HepG2 (cell line): Measurements from ENCODE around the gene SPATA12. TPM values are rescaled to one million over a fixed set of nuclear protein-coding genes. Genes with fewer than 3 reads are reported as not detected.

Source experiments
- ATAC-seq: fragments of 200-7000 bp; cut with Tn5 transposase; 3 replicates; pipeline ENCODE4 v1.9.1; 2020; ENCODE audit warnings: mild to moderate bottlenecking, moderate library complexity
- BruUV-seq: library from RNA; stranded (reverse); fragments of 400-500 nt; replicated peaks from 2 replicates; lab custom pipeline; 2021; lab: Mats Ljungman, UMichigan
- CTCF ChIA-PET: fragments of 300-600 bp; formaldehyde crosslinking; extraction: SDS; loops from one replicate; lab custom pipeline; 2021; ENCODE audit warnings: low total read pairs, inconsistent platforms, low intra/inter-chr PET ratio; lab: Yijun Ruan, JAX
- POLR2A ChIA-PET: fragments of 350-600 bp; sonication (Branson Sonifier 250); formaldehyde crosslinking; loops from one replicate; lab custom pipeline; 2020; ENCODE audit warnings: antibody characterized with exemption, inconsistent platforms; lab: Yijun Ruan, JAX
- DNase-seq: peaks from one replicate; pipeline ENCODE4 v3.0.0-alpha.2; 2015; ENCODE audit warnings: low spot score
- FAIRE-seq: peaks from 3 replicates; lab custom pipeline; 2011; peaks lifted over from hg19 to GRCh38; lab: Jason Lieb, UNC
- H2AFZ ChIP-seq: one replicate; pipeline ENCODE4 v1.6.1; 2011; ENCODE audit warnings: low read length, inconsistent platforms
- H3K27ac ChIP-seq: fragments of 300-600 bp; 3 replicates; pipeline ENCODE4 v1.8.0; 2011; ENCODE audit warnings: mixed run types, mild to moderate bottlenecking, mixed read lengths, low read length, inconsistent platforms; ENCODE audit not compliant: insufficient read depth; ENCODE audit errors: extremely low read length
- H3K27me3 ChIP-seq, 2 experiments: fragments of 200-600 bp in 1 of 2; 2 replicates in 1 of 2; 3 replicates in 1 of 2; pipeline versions ENCODE4 v1.6.0 to v1.8.0; 2011; ENCODE audit warnings: low read length in 2 of 2, mild to moderate bottlenecking in 2 of 2, moderate library complexity in 2 of 2, inconsistent platforms in 1 of 2; ENCODE audit not compliant: insufficient read depth in 2 of 2, control insufficient read depth in 1 of 2
- H3K36me3 ChIP-seq, 2 experiments: fragments of 200-600 bp in 1 of 2; replicated peaks in 1 of 2; 2 replicates in 1 of 2; 3 replicates in 1 of 2; pipeline versions ENCODE4 v1.5.1 to v1.8.0; 2011; ENCODE audit warnings: low read length in 2 of 2, inconsistent platforms in 1 of 2; ENCODE audit not compliant: insufficient read depth in 2 of 2, control insufficient read depth in 1 of 2
- H3K4me1 ChIP-seq: 2 replicates; pipeline ENCODE4 v1.5.1; 2012; ENCODE audit warnings: low read length, inconsistent platforms; ENCODE audit not compliant: insufficient read depth
- H3K4me2 ChIP-seq: 2 replicates; pipeline ENCODE4 v1.6.0; 2011; ENCODE audit warnings: low read depth, low read length, inconsistent platforms
- H3K4me3 ChIP-seq, 3 experiments: fragments of 200-600 bp in 1 of 3; sonication (generic), shearing (Covaris generic) in 1 of 3; replicated peaks in 1 of 3; 2 replicates each; pipeline ENCODE4 v1.5.1; 2011 to 2016; ENCODE audit warnings: low read length in 3 of 3, inconsistent platforms in 2 of 3, low read depth in 2 of 3, mild to moderate bottlenecking in 2 of 3, control low read depth in 1 of 3, mixed read lengths in 1 of 3; ENCODE audit not compliant: insufficient read depth in 1 of 3
- H3K79me2 ChIP-seq: one replicate; pipeline ENCODE4 v1.6.1; 2011; ENCODE audit warnings: low read length, inconsistent platforms; ENCODE audit not compliant: insufficient read depth
- H3K9ac ChIP-seq: 2 replicates; pipeline ENCODE4 v1.6.0; 2011; ENCODE audit warnings: mild to moderate bottlenecking, low read depth, low read length, inconsistent platforms; ENCODE audit not compliant: insufficient read depth
- H3K9me3 ChIP-seq: 2 replicates; pipeline ENCODE4 v1.5.1; 2012; ENCODE audit warnings: mild to moderate bottlenecking, low read length
- H4K20me1 ChIP-seq: 2 replicates; pipeline ENCODE4 v1.6.0; 2011; ENCODE audit warnings: inconsistent platforms, mild to moderate bottlenecking, low read length, moderate library complexity; ENCODE audit not compliant: insufficient read depth
- ASH2L ChIP-seq: fragments of 300-600, 200-600 bp; sonication (generic); IDR thresholded peaks from 2 replicates; pipeline ENCODE4 v1.7.0; 2017; ENCODE audit warnings: low read depth, mild to moderate bottlenecking, moderate library complexity, mixed read lengths, low read length; ENCODE audit not compliant: insufficient read length
- CCAR2 ChIP-seq: fragments of 200-400 bp; formaldehyde crosslinking; optimal IDR thresholded peaks from 2 replicates; pipeline ENCODE3; 2018; ENCODE audit warnings: low read depth, mild to moderate bottlenecking, low read length, moderate library complexity
- MAF1 ChIP-seq: sonication (generic); formaldehyde crosslinking; IDR thresholded peaks from 2 replicates; pipeline ENCODE4 v1.5.0; 2020; ENCODE audit warnings: missing genetic modification reagents, borderline replicate concordance
- MIXL1 ChIP-seq: IDR thresholded peaks from 2 replicates; pipeline ENCODE4 v1.6.1; 2016
- MTF1 ChIP-seq: sonication (generic); formaldehyde crosslinking; IDR thresholded peaks from 2 replicates; pipeline ENCODE4 v1.5.0; 2020; ENCODE audit warnings: missing genetic modification reagents
- RBM22 ChIP-seq: fragments of 200-400 bp; formaldehyde crosslinking; optimal IDR thresholded peaks from 2 replicates; pipeline ENCODE3; 2017; ENCODE audit warnings: mild to moderate bottlenecking, low read length, moderate library complexity
- SMARCC2 ChIP-seq: fragments of 450-650 bp; IDR thresholded peaks from 2 replicates; pipeline ENCODE4 v1.6.1; 2017; ENCODE audit warnings: antibody characterized with exemption, mild to moderate bottlenecking
- SRF ChIP-seq: IDR thresholded peaks from 2 replicates; pipeline ENCODE4 v1.6.1; 2011; ENCODE audit warnings: mild to moderate bottlenecking, low read depth, low read length, moderate library complexity
- YY1 ChIP-seq: IDR thresholded peaks from 2 replicates; pipeline ENCODE4 v1.6.1; 2011; ENCODE audit warnings: low read length, low read depth, moderate library complexity, mild to moderate bottlenecking; ENCODE audit not compliant: insufficient read depth, insufficient replicate concordance
- ZNF484 ChIP-seq: sonication (generic); formaldehyde crosslinking; IDR thresholded peaks from 2 replicates; pipeline ENCODE4 v1.5.1; 2020; ENCODE audit warnings: mild to moderate bottlenecking, low read depth, missing genetic modification reagents, borderline replicate concordance
- ZNF510 ChIP-seq: sonication (generic); formaldehyde crosslinking; IDR thresholded peaks from 2 replicates; pipeline ENCODE4 v1.4.0; 2020; ENCODE audit warnings: low read depth, mild to moderate bottlenecking, missing genetic modification reagents
- ZSCAN12 ChIP-seq: sonication (generic); formaldehyde crosslinking; IDR thresholded peaks from 2 replicates; pipeline ENCODE4 v1.9.0; 2021; ENCODE audit warnings: mild to moderate bottlenecking, missing genetic modification reagents
- WGBS: methylation state at CpG from one replicate; pipeline ENCODE4 v1.1.6; 2017; ENCODE audit warnings: low lambda C conversion rate; 5-methylcytosine and 5-hydroxymethylcytosine counted together
- in situ Hi-C: cut with HindIII; loops from 2 replicates; pipeline ENCODE4 v1.10.0; 2017; ENCODE audit warnings: low pct_unique_long_range_greater_than_20kb; ENCODE audit not compliant: extremely low pct_ligation_motif_present
- intact Hi-C: fragments of 100-400 bp; cut with micrococcal nuclease; formaldehyde crosslinking; loops from one replicate; pipeline ENCODE4 v1.10.0; 2022; ENCODE audit not compliant: unreplicated experiment
- polyA plus RNA-seq, 8 experiments: library from polyadenylated mRNA; depleted of rRNA in 3 of 8; stranded (reverse) in 7 of 8; unstranded in 1 of 8; fragments of >200 nt; fragmentation: Illumina TruSeq in 4 of 8; extraction: Trizol in 4 of 8; gene quantifications; 2 replicates each; pipeline versions ENCODE4 v1.2.1 to v1.2.3, GENCODE V29; 2011 to 2016; ENCODE audit warnings: low read depth in 4 of 8, missing spikeins in 1 of 8, mixed read lengths in 1 of 8; ENCODE audit not compliant: insufficient read depth in 1 of 8
- total RNA-seq, 5 experiments: library from RNA; depleted of rRNA; stranded (reverse); fragments of >200 nt; fragmentation: Illumina TruSeq; extraction: Trizol; gene quantifications; 2 replicates each; pipeline ENCODE4 v1.2.3, GENCODE V29; 2016; ENCODE audit warnings: low read depth in 1 of 5
- TF ChIP-seq, protein P1 (sequence below): sonication (generic); formaldehyde crosslinking; IDR thresholded peaks from 2 replicates; pipeline ENCODE4 v1.5.0; 2020; ENCODE audit warnings: missing genetic modification reagents, mild to moderate bottlenecking, borderline replicate concordance

SPATA12 gene
- total and polyA plus RNA-seq, 2 of the 13 experiments (the other 11 are each of a cell fraction or from before 2014, with no cell fraction given): 0.09 to 0.25 TPM

GRCh38 chr3:57097536-57097935, 37.1 kb downstream of the SPATA12 start:
- no peak overlapping the region for H3K4me2 ChIP-seq
- in situ Hi-C loops: no loop called here
- 78% methylated on average over 8 of the region's 23 CpGs for WGBS
- no peak overlapping the region for H3K27ac ChIP-seq
- H3K4me1 ChIP-seq: peaks cover 4% of the 10 kb centered on the region; the same call in 1 of the 2 replicates
- FAIRE-seq (no peak), ATAC-seq (no peak)
- no peaks in the 10 kb centered on the region for H4K20me1 ChIP-seq
- H3K9me3 ChIP-seq: no peaks in the 10 kb centered on the region
- POLR2A ChIA-PET: no interaction called here
- TF ChIP-seq MAF1 (CRISPR knock-in tag): no peak
- TF ChIP-seq CCAR2: no peak
- TF ChIP-seq, protein P1, sequence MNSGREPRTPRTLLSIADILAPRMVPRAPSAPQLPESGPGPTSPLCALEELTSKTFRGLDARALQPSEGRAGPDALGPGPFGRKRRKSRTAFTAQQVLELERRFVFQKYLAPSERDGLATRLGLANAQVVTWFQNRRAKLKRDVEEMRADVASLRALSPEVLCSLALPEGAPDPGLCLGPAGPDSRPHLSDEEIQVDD (CRISPR knock-in tag): no peak
- no peak for TF ChIP-seq SRF
- TF ChIP-seq YY1: no peak
- no peak for TF ChIP-seq ASH2L
- no peak for TF ChIP-seq ZSCAN12
- no peak for TF ChIP-seq MIXL1 (CRISPR knock-in tag)
- TF ChIP-seq MTF1 (CRISPR knock-in tag): no peak
- no peak for TF ChIP-seq RBM22
- TF ChIP-seq SMARCC2: no peak
- no peak for TF ChIP-seq ZNF510 (CRISPR knock-in tag)
- no peak for TF ChIP-seq ZNF484 (CRISPR knock-in tag)
- TF ChIP-seq, all 625 proteins: peak for 0
- no peaks in the 10 kb centered on the region for H3K36me3 ChIP-seq
- no peak for DNase-seq
- no peak overlapping the region for H3K4me3 ChIP-seq
- no peaks in the 10 kb centered on the region for H3K79me2 ChIP-seq
- intact Hi-C loops: no loop called here
- no peak overlapping the region for H3K9ac ChIP-seq
- H2AFZ ChIP-seq: no peak overlapping the region
- no TSS peak for BruUV-seq
- CTCF ChIA-PET: no interaction called here
- H3K27me3 ChIP-seq: peaks cover 2 to 3% of the 10 kb centered on the region in 2 experiments; a peak in 3 of 5 replicates
